HCEC 1CT (cell line): ENCODE results near the gene ASB3.
A peak's percentile ranks its signal among the peaks of the same experiment; 100 is the strongest.
"Not testable (repeated sequence)": the region's sequence is repeated elsewhere in the genome, so short reads cannot be mapped to it uniquely, and the experiment has no call there.

ENCODE experiments used
- DNase-seq: peaks from one replicate; pipeline ENCODE4 v3.0.0-alpha.2; 2017

The ASB3 gene

DNA sequence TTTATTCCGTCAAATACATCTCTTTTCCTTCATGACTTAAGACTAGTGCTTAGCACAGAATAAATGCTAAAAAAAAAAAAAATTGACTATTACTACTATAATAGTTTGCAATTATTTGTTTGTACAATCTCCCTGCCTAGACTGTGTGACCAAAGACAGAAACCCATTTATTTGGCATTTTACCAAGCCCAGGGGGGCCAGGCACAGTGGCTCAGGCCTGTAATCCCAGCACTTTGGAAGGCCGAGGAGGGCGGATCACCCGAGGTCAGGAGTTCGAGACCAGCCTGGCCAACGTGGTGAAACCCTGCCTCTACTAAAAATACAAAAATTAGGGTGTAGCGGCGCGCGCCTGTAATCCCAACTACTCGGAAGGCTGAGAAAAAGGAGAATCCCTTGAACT, 1.4 kb downstream of the ASB3 start:
- no peak for DNase-seq

- DNase-seq, result no peak
These were observed 2.3 kb downstream of the ASB3 start for GRCh38 chr2:53784436-53784835.

- no peak for DNase-seq
These were observed 4.1 kb downstream of the ASB3 start for GRCh38 chr2:53782676-53783075.

DNA sequence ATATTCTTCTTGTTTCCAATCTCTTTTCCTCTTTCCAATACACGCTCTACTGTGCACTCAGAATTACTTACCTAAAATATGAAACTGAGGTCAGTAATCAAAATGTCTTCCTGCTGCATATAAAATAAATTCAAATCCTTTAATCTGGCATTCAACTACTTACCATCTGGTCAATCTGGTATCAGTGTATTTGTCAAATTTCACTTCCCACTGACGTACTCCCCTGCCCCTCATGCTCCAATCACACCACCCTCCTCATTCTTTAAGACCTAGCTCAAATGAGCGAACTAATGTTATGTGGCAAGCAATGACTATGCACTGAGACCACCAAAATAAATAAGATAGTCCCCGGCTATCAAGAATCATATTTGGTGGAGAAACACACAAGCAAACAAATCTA, 6.7 kb downstream of the ASB3 start:
- no peak for DNase-seq

- DNase-seq, result no peak
These were observed 8.1 kb downstream of the ASB3 start for GRCh38 chr2:53778536-53779162.

GRCh38 chr2:53777134-53777533, 9.6 kb downstream of the ASB3 start:
- no peak for DNase-seq

DNA sequence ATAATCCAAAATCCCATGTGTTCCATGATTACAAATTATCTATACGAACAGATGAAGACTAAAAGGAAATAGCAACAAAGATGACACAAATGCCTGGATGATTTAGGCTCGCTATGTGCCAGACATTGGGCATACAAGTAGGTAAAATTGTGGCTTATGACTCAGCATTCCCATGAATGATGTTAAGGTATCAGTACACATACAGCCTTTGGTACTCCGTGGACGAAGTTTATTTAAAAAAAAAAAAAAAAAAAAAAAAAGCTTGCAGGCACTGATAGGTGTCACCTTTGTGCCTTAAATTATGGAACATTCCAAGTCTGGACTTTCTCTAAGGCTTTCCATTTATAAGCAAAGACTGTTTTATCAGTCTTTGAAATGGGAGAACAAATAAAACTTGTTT, 16.5 kb downstream of the ASB3 start:
- DNase-seq, result no peak

DNA sequence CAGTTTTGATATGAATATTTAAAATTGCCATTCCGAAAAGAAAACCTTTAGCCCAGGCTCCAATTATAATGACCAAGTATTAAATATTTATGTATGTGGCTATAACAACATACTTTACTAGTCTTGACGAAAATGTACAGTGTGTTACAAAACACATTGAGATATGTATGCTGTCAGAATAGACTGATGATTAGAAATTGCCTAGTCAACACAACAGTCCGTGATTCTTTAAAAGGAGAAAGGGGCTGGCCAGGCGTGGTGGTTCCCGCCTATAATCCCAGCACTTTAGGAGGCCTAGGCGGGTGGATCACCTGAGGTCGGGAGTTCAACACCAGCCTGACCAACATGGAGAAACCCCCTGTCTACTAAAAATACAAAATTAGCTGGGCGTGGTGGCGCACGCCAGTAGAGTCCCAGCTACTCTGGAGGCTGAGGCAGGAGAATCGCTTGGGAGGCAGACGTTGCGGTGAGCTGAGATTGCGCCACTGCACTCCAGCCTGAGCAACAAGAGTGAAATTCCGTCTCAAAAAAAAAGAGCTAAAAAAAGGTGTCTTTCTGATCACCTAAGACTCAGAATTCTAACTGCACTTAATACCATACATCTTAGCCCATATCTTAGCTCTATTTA, 17.3 kb downstream of the ASB3 start:
- no peak for DNase-seq

GRCh38 chr2:53768242-53768542, 18.6 kb downstream of the ASB3 start:
- DNase-seq, result no peak

DNA sequence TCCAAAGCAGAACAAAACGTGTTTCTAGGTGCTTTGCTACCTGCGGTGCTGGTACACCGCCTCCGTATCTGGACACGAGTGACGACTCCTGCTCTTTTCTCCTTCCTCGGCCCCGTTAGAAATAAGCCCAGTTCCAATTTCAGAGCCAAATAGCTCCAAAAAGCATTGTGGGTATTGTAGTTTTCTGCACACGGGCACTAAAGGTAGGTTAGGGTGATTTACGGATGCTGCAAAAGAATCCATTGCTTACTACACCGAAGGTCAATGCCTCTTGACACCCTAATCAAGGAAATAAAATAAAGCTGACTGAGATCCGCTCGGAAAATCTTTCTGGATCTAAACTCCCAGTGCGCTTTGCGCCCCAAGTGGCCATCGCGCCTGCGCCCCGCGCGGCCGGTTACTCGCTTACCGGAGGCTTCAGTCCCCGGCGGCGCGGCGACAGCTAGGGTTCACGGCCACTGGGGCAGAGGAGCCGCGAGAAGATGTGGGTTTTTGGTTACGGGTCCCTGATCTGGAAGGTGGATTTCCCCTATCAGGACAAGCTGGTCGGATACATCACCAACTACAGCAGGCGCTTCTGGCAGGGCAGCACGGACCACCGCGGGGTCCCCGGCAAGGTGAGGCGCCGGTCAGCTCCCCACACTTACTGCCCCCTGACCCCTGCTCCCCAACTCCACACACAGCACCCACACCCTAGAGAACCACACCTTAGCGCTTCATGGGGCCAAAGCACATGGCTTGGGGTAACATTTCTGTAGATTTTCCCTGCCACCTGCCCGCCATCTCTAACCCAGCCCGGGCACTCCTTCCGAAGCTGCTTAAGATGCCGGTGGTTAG, 19.1 kb downstream of the ASB3 start, which contains the start of gene CHAC2:
TSS of gene CHAC2 (plus strand) at position 400 of the 837 bp plus-strand sequence. CDS start at position 483, 83 bp downstream.
- DNase-seq, result peak; percentile 77

- DNase-seq, result no peak
These were observed 21.0 kb downstream of the ASB3 start for GRCh38 chr2:53765767-53766166.

DNA sequence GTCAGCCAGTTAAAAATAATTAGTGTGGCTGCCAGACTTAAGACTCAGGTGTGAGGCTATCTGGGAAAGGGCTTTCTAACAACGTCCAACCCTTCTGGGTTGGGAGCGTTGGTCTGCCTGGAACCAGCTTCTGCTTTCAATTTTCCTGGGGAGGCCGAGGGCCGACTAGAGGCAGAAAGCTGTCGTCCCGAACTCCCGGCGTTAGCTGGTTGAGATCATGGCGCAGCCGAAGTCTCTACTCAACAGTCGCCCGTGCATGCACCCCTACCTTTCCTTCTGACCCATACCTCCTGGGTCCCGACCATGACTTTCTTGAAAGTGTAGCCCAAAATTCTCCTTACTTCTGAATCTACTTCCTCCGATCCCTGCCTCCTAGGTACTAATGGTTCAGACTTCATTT, 29.5 kb downstream of the ASB3 start:
- not testable (repeated sequence) for DNase-seq

GRCh38 chr2:53756644-53757043, 30.1 kb downstream of the ASB3 start:
- DNase-seq, result no peak

DNA sequence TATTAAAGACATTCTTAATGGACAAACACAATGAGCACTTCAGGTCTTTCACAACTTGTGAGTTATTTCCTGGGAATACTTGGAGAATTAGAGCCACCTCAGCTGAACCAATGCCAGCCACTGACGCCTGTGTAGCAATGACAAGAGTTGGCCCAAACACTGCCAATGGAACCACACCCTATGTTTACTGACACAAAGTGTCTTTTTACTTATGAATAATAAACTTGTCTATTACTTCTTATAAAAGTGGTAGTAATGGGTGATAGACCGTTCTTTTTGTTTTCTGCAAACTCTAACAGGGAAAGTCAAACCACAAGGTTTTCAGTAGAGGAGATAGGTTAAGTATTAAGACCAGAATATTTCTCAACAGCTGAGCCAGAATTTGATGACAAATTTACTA, 31.6 kb downstream of the ASB3 start:
- peak; percentile 33 for DNase-seq

GRCh38 chr2:53753041-53753440, 33.7 kb downstream of the ASB3 start:
- no peak for DNase-seq

DNA sequence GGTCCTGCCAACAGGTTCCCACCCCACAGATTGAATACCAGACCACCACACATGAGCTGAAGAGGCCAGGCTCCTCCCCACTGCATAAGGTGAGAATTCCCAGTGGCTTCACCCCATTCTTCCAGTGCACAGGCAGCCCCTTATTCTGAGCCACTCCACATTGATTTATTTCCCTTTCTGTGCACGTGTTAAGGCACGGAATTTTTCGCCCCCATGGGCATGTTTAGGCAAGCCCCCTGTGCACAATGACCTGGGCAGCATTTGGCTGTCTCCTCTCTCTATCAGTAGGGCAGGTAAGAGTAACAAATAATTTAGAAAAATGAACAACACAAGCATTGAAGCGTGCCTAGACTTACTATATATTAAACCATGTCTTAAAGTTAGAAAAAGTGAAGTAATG, 34.4 kb downstream of the ASB3 start:
- DNase-seq, result no peak

GRCh38 chr2:53751728-53752127, 35.0 kb downstream of the ASB3 start:
- peak; percentile 79 for DNase-seq

- no peak for DNase-seq
These were observed 36.5 kb downstream of the ASB3 start for GRCh38 chr2:53750041-53750768.

DNA sequence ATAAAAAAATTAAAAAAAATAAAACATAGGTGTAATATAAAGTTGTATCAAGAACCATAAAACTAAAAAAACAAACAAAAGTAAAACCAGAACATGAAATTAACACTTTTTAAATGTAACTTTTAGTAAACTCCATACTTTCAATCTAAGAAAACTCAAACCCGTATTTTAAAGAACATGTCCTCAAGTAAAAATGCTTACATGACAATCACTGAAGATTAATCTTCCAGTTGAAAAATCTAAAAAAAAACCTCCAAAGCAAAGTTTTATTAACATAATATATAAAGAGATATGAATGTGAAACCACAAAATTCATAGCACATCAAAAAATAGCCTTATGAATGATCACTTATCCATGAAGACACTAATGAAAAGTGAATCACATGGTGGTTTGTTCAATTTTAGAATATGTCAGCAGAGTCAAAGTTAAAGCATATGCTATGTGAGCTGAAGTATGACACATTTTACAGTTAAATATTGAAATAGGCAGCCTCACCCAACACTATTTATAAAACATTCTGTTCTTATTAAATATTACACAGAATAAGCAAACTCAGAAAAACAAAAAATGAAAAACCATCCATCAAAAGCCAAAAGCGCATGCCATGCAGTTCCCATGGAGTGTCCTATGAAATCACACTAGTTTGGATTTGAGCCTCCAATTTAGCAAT, 42.2 kb downstream of the ASB3 start:
- peak; percentile 11 for DNase-seq

- peak; percentile 35 for DNase-seq
These were observed 46.6 kb downstream of the ASB3 start for GRCh38 chr2:53740170-53740569.

DNA sequence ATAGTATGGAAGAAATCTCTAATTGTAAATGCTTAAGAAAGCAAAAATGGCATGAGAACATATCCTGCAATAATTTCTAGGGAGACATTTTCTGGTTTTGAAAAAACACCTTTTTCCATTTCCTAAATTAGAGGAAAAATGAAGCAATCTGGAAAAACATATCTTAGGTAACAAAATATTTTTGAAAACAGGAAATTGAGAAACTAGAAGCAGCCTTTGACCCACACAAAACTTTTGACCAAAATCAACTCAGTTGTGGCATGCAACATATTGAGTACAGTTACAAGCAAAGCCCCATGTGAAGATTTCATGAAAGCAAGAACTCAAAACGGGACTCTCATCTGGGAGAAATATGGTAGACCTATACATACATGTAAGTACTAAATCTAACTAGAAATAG, 47.7 kb downstream of the ASB3 start:
- no peak for DNase-seq

DNA sequence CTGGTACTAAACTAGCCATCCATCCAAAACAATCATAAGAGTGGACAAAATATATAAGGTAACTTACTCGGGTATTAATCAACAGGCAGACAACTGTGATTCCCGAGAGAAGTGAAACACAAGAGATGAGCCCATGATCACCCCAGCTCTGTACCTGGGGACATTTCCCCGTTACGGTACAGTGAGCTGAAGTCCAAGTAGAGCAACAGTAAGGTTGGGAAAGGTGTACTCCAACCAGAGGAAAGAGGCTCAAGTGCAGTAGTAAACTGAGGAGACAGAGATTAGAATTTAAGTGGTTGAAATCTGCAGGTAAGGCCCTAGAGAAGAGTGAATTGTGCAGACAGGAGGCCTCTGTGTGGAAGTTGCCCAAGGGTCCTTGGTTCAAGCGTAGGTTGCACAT, 49.7 kb downstream of the ASB3 start:
- no peak for DNase-seq
